Nephron progenitor cell (in vitro differentiated cells): ENCODE measurements around the gene FGD3.

Source experiments
- DNase-seq: peaks from one replicate; pipeline ENCODE4 v3.0.0; 2021
- H3K27ac Mint-ChIP-seq: 2 replicates; pipeline ENCODE4 v1.8.0; 2021; ENCODE audit warnings: mild to moderate bottlenecking, moderate library complexity, mixed read lengths
- H3K27me3 Mint-ChIP-seq: 2 replicates; pipeline ENCODE4 v1.8.0; 2021; ENCODE audit warnings: mild to moderate bottlenecking, low read depth, mixed read lengths; ENCODE audit not compliant: poor library complexity
- H3K36me3 Mint-ChIP-seq: 2 replicates; pipeline ENCODE4 v1.8.0; 2021; ENCODE audit warnings: low read depth, mixed read lengths
- H3K4me1 Mint-ChIP-seq: 2 replicates; pipeline ENCODE4 v1.8.0; 2021; ENCODE audit warnings: mixed read lengths
- H3K4me3 Mint-ChIP-seq: 2 replicates; pipeline ENCODE4 v1.8.0; 2021; ENCODE audit warnings: mild to moderate bottlenecking, moderate library complexity, mixed read lengths
- H3K9me3 Mint-ChIP-seq: 2 replicates; pipeline ENCODE4 v1.8.0; 2021; ENCODE audit warnings: mild to moderate bottlenecking, moderate library complexity, mixed read lengths
- CTCF ChIP-seq: fragments of 200-600 bp; sonication (generic); IDR thresholded peaks from 2 replicates; pipeline ENCODE4 v1.5.0; 2021; ENCODE audit warnings: antibody characterized with exemption

Gene FGD3

DNA sequence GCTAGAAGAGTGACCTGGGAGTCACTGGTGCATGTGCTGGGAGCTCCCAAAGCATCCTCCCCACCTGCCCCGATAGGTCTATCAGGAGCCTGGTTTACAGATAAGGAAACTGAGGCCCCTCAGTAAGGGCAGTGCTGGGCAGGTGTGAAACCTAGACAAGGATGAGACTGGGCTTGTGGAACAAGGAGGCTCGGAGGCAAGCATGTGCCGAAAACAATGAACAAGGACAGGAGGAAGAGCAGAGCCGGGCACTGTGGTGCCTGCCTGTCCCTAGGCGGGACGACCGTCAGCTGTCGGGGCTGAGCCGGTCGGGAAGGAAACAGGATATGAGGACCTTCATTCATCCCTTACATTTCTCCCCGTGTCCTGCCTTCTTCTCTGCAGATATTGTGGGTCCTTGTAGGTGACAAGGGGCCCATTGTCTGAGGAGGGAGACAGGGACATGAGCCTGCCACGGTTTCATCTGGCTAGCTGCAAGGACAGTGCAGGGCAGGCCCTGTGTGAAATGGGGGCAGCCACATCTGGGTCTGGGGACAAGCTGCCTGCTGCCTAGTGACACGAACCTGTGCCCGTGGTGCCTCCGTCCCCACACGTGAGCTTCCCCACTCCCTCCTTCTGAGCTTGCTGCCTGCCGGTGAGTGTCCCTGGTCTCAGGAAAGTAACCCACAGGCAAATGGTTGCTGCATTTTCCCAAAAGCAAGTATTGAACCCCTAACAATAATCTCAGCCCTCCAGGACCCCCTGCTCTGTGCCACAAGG lies 18.6 kb downstream of the FGD3 start:
- H3K4me1 Mint-ChIP-seq, result peaks cover 45% of the 10 kb centered on the region
- TF ChIP-seq CTCF, result no peak
- no peaks in the 10 kb centered on the region for H3K36me3 Mint-ChIP-seq
- no peak overlapping the region for H3K27ac Mint-ChIP-seq
- H3K4me3 Mint-ChIP-seq, result no peak overlapping the region
- peaks cover 4% of the 10 kb centered on the region for H3K27me3 Mint-ChIP-seq
- H3K9me3 Mint-ChIP-seq, result peaks cover 7% of the 10 kb centered on the region
- no peak for DNase-seq

DNA sequence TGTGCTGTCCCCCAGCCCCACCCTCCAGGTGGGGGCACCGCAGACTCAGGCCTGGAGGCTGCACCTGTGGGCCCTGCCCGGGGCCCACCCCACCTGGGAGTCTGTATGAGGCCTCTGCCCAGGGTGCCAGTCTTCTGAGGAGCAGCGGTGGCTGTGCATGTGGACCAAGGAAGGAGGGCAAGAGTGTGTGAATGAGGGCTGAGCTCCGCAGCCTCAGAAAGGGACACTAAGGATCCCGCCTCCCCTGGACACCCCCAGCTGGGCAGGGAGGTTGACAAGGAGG lies 19.1 kb downstream of the FGD3 start:
- Mint-ChIP-seq H3K4me3 (no peak overlapping the region), H3K27me3 (peaks cover 4% of the 10 kb centered on the region)

GRCh38 chr9:92968081-92968480 lies 20.8 kb downstream of the FGD3 start:
- TF ChIP-seq CTCF, result no peak
- Mint-ChIP-seq H3K4me1 (peaks cover 49% of the 10 kb centered on the region), H3K36me3 (no peaks in the 10 kb centered on the region), H3K9me3 (no peaks in the 10 kb centered on the region), H3K4me3 (no peak overlapping the region), H3K27me3 (peaks cover 4% of the 10 kb centered on the region), H3K27ac (no peak overlapping the region)
- DNase-seq, result no peak

More for the DNA sequence above, 19.1 kb downstream of the FGD3 start:
- no peaks in the 10 kb centered on the region for H3K36me3 Mint-ChIP-seq
- no peak overlapping the region for H3K27ac Mint-ChIP-seq
- peaks cover 49% of the 10 kb centered on the region for H3K4me1 Mint-ChIP-seq
- peaks cover 6% of the 10 kb centered on the region for H3K9me3 Mint-ChIP-seq
- no peak for DNase-seq
- no peak for TF ChIP-seq CTCF

DNA sequence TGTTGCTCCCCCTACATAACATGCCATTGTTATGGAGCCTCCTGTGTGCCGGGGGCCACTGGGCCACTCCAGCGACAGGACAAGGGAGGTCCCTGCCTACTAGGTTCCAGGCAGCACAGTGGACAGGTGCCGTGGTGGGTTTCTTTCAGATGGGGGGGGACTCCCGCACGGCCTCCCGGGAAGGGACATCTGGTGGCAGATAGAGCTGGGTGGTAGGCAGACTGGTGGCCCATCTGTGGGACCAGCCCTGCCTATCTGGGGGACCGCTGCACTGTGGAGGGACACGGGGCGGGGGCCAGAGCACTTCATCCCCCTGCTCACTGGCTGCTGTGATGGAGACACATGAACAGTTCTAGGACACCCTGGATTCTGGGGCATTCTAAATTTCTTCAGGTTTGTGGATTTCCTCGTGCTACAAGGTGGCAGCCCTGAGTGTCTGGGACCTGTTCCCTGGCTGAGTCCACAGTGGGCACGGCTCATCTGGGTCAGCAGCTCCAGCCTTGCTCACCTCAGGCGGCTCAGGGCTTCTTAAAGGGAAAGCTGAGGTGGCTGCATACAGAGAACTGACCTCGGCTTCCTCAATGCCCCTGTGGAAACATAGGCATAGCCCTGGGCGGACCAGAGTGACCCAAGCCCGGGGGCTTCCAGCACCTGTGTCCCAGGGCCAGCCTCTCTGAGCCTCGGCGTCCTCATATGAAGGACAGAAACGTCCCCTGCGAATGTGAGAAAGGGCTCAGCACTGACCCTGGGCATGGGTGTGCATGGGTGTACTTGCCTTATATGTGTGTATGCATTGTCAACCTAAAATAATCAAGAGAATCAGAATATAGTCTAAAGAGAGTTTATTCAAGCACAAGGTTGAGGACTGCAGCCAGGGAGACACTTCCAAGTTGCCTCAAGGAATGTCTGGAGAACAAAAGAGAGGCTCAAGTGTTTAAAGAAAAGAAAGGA lies 22.5 kb downstream of the FGD3 start:
- no peak for TF ChIP-seq CTCF
- no peak overlapping the region for H3K27ac Mint-ChIP-seq
- no peaks in the 10 kb centered on the region for H3K9me3 Mint-ChIP-seq
- H3K4me3 Mint-ChIP-seq, result no peak overlapping the region
- H3K4me1 Mint-ChIP-seq, result peaks cover 47% of the 10 kb centered on the region
- peaks cover 7% of the 10 kb centered on the region for H3K27me3 Mint-ChIP-seq
- no peaks in the 10 kb centered on the region for H3K36me3 Mint-ChIP-seq
- DNase-seq, result no peak

DNA sequence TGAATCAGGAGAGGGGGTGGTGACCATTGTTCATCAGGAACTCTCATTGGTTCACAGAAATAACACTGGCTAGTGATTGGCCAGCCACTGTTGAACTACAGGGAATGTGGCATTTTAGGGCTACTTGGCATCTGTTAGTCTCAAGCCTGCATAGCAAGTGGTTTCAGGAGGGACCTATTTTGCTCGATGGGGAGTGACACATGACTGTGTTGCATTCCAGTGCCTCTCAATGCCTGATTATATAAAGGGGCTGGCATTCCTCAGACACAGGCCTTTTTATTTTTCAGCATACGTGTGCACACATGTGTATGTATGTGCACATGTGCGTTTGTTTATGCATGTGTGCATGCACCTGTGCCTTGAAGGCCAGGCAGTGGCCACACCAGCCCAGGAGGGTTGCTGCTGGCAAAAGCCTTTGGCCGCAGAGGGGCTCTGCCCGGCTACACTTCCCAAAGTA lies 23.2 kb downstream of the FGD3 start:
- TF ChIP-seq CTCF, result no peak
- H3K9me3 Mint-ChIP-seq, result no peaks in the 10 kb centered on the region
- peaks cover 7% of the 10 kb centered on the region for H3K27me3 Mint-ChIP-seq
- H3K4me3 Mint-ChIP-seq, result no peak overlapping the region
- no peaks in the 10 kb centered on the region for H3K36me3 Mint-ChIP-seq
- no peak for DNase-seq
- no peak overlapping the region for H3K27ac Mint-ChIP-seq
- peaks cover 40% of the 10 kb centered on the region for H3K4me1 Mint-ChIP-seq
